HepG2 (cell line): ENCODE data around the gene ABCB11. TPM values are rescaled to one million over a fixed set of nuclear protein-coding genes. Genes with fewer than 3 reads are reported as not detected.

Source experiments
- BATF2 ChIP-seq: sonication (generic); formaldehyde crosslinking; IDR thresholded peaks from 2 replicates; pipeline ENCODE4 v1.8.0; 2022; ENCODE audit warnings: mild to moderate bottlenecking, missing genetic modification reagents, moderate library complexity
- BRF2 ChIP-seq: sonication (generic); formaldehyde crosslinking; IDR thresholded peaks from 2 replicates; pipeline ENCODE4 v1.8.1; 2022; ENCODE audit warnings: mild to moderate bottlenecking, missing genetic modification reagents
- CSRNP1 ChIP-seq: sonication (generic); formaldehyde crosslinking; IDR thresholded peaks from 2 replicates; pipeline ENCODE4 v1.8.1; 2023; ENCODE audit warnings: mild to moderate bottlenecking, missing genetic modification reagents
- GLI4 ChIP-seq: sonication (generic); formaldehyde crosslinking; IDR thresholded peaks from 2 replicates; pipeline ENCODE4 v1.5.1; 2020; ENCODE audit warnings: missing genetic modification reagents, mild to moderate bottlenecking, moderate library complexity, borderline replicate concordance
- IRF2 ChIP-seq: IDR thresholded peaks from 2 replicates; pipeline ENCODE4 v1.6.1; 2018; ENCODE audit warnings: missing genetic modification reagents, missing compliant biosample characterization
- JUN ChIP-seq: sonication (generic); formaldehyde crosslinking; IDR thresholded peaks from 2 replicates; pipeline ENCODE4 v1.4.0; 2020; ENCODE audit warnings: mild to moderate bottlenecking, missing genetic modification reagents
- MYNN ChIP-seq: sonication (generic); formaldehyde crosslinking; IDR thresholded peaks from 2 replicates; pipeline ENCODE4 v1.4.0; 2020; ENCODE audit warnings: mild to moderate bottlenecking, low read depth, missing genetic modification reagents
- PBX2 ChIP-seq: IDR thresholded peaks from 2 replicates; pipeline ENCODE4 v1.6.1; 2016; ENCODE audit warnings: control low read depth
- RFXANK ChIP-seq: IDR thresholded peaks from 2 replicates; pipeline ENCODE4 v1.6.1; 2016
- ZBTB3 ChIP-seq: sonication (generic); formaldehyde crosslinking; IDR thresholded peaks from 2 replicates; pipeline ENCODE4 v1.4.0; 2020; ENCODE audit warnings: low read depth, mild to moderate bottlenecking, moderate library complexity, missing genetic modification reagents, borderline replicate concordance
- ZNF142 ChIP-seq: sonication (generic); formaldehyde crosslinking; IDR thresholded peaks from 2 replicates; pipeline ENCODE4 v1.4.0; 2020; ENCODE audit warnings: missing genetic modification reagents
- ZNF513 ChIP-seq: sonication (generic); formaldehyde crosslinking; conservative IDR thresholded peaks from 2 replicates; pipeline ENCODE4 v1.5.0; 2020; ENCODE audit warnings: missing genetic modification reagents
- ZNF597 ChIP-seq: sonication (generic); formaldehyde crosslinking; IDR thresholded peaks from 2 replicates; pipeline ENCODE4 v1.5.0; 2020; ENCODE audit warnings: missing genetic modification reagents
- ZSCAN29 ChIP-seq: sonication (generic); formaldehyde crosslinking; conservative IDR thresholded peaks from 2 replicates; pipeline ENCODE4 v1.4.0; 2020; ENCODE audit warnings: mild to moderate bottlenecking, missing genetic modification reagents
- polyA plus RNA-seq, 8 experiments: library from polyadenylated mRNA; depleted of rRNA in 3 of 8; stranded (reverse) in 7 of 8; unstranded in 1 of 8; fragments of >200 nt; fragmentation: Illumina TruSeq in 4 of 8; extraction: Trizol in 4 of 8; gene quantifications; 2 replicates each; pipeline versions ENCODE4 v1.2.1 to v1.2.3, GENCODE V29; 2011 to 2016; ENCODE audit warnings: low read depth in 4 of 8, missing spikeins in 1 of 8, mixed read lengths in 1 of 8; ENCODE audit not compliant: insufficient read depth in 1 of 8
- total RNA-seq, 5 experiments: library from RNA; depleted of rRNA; stranded (reverse); fragments of >200 nt; fragmentation: Illumina TruSeq; extraction: Trizol; gene quantifications; 2 replicates each; pipeline ENCODE4 v1.2.3, GENCODE V29; 2016; ENCODE audit warnings: low read depth in 1 of 5

ABCB11 gene
- total and polyA plus RNA-seq, 2 of the 13 experiments (the other 11 are each of a cell fraction or from before 2014, with no cell fraction given), result not detected

- TF ChIP-seq PBX2, result no peak
- TF ChIP-seq GLI4, result peak; percentile 46; the same call in 1 of the 2 replicates
- no peak for TF ChIP-seq ZNF513 (CRISPR knock-in tag)
- no peak for TF ChIP-seq BATF2 (CRISPR knock-in tag)
- peak; percentile 98 for TF ChIP-seq IRF2 (CRISPR knock-in tag)
- no peak; the same call in 1 of the 2 replicates for TF ChIP-seq ZNF142 (CRISPR knock-in tag)
- no peak for TF ChIP-seq BRF2
- no peak for TF ChIP-seq JUN
- TF ChIP-seq MYNN (CRISPR knock-in tag), result no peak
- TF ChIP-seq ZNF597, result no peak
- no peak for TF ChIP-seq RFXANK
- peak; percentile 67; the same call in 1 of the 2 replicates for TF ChIP-seq ZSCAN29 (CRISPR knock-in tag)
- no peak; the same call in 1 of the 2 replicates for TF ChIP-seq CSRNP1 (CRISPR knock-in tag)
- TF ChIP-seq ZBTB3 (CRISPR knock-in tag), result no peak
Observed at GRCh38 chr2:168890006-168890782, 140.9 kb downstream of the ABCB11 start, which contains the start of gene SPC25 (continued).
